Mononuclear cell (primary cell): ENCODE measurements around the gene RAG2. TPM values are rescaled to one million over a fixed set of nuclear protein-coding genes. Genes with fewer than 3 reads are reported as not detected.

Experiments used
- total RNA-seq: library from RNA; depleted of rRNA; stranded (reverse); fragments of >200 nt; gene quantifications from one replicate; pipeline ENCODE4 v1.2.3, GENCODE V29; 2012

The RAG2 gene
- total RNA-seq, 1 donor, result not detected

Other genes with a start within 250 kb of the RAG2 start
- 48.0 TPM for gene TRAF6, start 88.0 kb downstream of the RAG2 start, total RNA-seq
- gene RAG1, start 30.2 kb downstream of the RAG2 start, total RNA-seq, result 0.52 TPM
- 2.7 TPM for gene IFTAP, start 3.7 kb downstream of the RAG2 start, total RNA-seq